ENCODE data around the gene DUSP22.

The DUSP22 gene

DNA sequence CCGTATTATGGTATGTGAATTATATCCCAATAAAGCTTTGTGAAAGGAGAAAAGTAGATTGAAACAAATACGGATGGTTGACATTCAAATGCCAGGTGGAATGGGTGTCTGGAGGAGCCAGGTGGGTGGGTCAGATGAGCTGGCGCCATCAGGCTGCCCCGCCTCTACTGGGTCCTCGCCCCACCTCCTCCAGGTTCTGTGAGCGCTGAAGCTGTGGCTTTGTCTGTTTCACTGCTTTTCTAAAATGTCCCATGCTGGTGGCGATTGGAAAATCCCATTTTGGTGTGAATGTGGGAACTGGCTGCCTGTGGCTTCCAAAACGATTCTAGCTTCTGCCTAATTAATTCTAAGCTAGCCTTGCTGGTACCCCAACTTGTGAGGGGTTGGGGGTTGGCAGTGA lies 16.5 kb downstream of the DUSP22 start:
- no peak for DNase-seq (ENCODE audit: low read depth in 2 of 2)

DNA sequence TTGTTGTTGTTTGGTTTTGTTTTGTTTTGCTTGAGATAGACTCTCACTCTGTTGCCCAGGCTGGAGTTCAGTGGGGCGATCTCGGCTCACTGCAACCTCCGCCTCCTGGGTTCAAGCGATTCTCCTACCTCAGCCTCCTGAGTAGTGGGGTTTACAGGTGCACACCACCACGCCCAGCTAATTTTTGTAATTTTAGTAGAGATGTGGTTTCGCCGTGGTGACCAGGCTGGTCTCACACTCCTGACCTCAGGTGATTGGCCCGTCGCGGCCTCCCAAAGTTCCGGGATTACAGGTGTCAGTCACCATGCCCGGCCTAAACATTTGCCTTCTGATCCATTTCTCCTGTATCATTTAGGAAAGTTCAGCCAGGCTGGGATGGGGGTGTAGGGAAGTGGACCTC lies 17.7 kb downstream of the DUSP22 start:
- DNase-seq (ENCODE audit: low read depth in 2 of 2), result no peak

DNA sequence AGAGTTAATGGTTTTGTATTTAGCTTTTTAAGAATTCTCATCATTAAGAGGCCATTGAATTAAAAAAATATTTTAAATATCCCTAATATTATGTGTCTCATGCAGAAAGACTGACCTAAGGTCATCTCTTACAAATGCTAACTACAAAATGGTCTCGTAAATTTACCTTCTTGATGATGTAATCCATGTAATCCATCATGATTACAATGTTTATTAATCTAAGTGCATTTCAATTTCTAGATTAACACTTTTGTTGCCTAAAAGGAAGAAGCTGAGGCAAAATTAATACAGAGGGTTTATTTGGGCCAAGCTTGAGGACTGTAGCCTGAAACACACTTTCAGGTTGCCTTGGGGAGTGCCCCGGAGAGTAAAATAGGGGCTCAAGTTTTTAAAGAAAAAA lies 18.4 kb downstream of the DUSP22 start:
- DNase-seq (ENCODE audit: low read depth in 2 of 2), result no peak

DNA sequence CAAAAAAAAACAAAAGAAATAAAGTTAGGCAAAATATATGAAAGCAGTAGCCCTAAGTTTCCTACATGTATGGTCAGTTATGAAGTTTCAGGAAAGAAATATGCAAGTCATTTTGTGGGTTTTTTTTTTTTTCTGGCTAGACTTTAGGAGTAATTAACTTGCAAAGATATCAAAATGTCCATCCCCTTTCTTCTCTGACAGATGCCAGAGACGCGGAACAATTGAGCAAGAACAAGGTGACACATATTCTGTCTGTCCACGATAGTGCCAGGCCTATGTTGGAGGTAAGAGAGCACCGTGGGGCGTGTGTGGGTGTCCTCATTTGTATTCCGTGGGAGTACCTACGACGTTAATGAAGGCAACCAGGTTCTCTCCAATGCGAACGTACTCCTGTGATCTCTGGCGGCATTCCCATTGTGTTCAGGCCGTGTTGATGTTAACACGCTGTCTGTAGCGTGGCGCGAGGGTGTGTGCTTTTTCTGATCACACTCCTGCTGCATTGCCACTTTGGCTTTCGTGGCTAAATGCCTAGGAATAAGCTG lies 19.5 kb downstream of the DUSP22 start:
- DNase-seq (ENCODE audit: low read depth in 2 of 2), result no peak

DNA sequence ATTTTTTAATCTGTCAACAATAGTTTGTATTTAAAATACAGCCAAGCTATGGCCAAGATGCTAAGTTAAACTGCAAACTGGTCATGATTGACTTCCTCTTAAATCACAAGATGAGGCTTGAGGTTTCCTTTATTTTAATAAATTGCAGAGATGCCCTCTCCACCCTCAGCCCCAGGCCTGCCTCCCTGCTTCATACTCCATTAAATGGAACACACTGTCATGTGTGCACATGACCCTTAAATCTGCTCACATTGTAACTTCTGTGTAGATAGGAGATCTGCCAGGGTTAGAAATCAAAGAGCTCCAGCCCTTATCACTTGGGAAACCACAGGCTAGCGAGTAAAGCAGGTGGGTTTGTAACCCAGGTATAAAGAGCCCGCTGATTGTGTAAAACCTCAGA lies 20.8 kb downstream of the DUSP22 start:
- no peak for DNase-seq (ENCODE audit: low read depth in 2 of 2)

DNA sequence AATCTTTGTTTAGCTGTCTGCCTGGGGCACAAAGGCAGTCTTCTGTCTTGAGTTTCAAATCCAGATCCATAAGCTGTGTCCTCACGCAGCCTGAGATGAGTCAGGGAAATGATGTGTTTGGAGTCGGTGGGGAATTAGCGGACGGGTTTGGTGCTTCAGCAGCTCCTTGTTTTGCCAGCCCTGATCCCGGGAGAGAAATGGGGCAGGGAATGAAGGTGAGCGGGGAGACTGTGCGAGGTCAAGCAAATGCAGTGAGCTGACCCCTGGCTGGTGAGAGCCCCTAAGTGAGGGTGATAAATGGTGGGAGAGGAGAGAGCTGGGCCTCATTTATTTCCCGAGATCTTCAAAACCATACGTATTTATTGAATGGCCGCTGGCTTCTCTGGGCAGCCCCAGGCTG lies 21.6 kb downstream of the DUSP22 start:
- DNase-seq (ENCODE audit: low read depth in 2 of 2), result no peak

DNA sequence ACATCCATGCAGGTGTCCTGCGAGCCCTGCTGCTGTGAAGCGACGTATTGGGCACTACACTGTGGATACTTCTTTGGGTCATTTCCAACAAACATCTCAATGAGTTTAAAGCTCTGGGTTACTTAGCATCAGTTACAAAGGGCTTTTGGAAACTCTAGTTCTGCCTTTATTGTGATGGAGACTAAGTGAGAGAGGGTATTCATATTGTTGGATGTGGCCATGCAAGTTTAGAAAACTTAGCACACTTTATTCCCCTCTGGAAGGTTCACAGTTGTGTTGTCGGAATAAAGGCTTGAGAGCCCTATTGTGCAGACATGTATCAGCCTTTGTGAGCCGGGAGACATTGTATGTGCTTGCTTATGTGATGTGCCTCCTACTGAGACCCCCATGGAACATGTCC lies 22.1 kb downstream of the DUSP22 start:
- DNase-seq (ENCODE audit: low read depth in 2 of 2), result no peak

DNA sequence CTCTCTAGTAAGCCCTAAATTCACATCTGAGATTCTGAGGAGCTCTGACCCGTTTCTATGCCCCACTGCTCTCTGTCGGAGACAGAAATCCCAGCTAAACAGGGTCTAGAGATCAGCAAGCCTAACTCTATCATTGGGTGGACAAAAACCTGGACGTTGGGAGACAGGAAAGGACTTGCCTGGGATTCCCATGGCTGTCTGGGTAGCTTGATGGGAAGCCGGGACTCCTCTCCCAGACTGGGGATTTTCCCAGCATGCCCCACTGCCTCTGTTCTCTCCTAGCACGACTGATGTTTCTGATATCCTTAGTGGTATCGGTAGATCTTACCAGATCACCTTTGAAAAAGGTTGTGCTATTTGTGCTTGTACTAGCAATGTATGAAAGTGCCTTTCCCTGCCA lies 22.9 kb downstream of the DUSP22 start:
- no peak for DNase-seq (ENCODE audit: low read depth in 2 of 2)

DNA sequence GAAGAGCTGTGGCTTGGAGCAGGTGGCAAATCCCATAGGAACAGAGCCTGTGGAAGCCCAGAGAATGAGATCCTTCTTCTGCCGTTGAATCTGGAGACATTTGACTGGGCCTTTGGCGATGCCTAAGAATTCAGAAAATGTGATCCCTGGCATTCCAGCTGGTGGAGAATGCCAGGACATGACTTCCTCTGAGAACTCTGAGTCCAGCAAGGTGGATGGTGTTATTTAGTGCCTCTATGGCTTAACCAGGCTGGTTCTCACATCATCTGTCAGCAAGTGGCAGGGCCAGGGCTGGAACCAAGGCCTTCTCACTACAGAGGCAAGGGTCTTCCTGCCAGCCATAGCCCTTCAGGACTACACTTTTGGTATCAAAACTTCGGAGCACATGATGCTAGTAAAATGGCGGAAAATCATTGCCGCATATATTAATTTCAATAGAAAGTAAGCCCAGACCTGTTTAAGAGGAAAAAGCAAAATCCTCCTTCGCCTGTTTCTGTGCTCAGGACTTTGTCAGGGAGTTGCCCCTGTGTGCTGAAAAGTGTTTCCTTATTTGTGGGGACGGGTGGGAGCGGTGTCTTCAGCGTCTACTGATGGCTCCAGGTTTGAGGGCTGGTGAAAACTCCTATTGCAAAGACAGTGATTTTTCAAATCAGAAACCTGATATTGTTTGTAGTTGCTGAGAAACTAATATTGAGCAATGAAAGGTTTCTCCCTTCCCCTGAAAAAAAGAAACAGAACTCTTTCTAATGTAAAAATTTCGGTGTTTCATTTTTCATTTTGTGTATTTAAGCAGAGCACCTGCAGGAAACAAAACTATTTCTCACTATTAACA lies 23.9 kb downstream of the DUSP22 start:
- no peak for DNase-seq (ENCODE audit: low read depth in 2 of 2)

DNA sequence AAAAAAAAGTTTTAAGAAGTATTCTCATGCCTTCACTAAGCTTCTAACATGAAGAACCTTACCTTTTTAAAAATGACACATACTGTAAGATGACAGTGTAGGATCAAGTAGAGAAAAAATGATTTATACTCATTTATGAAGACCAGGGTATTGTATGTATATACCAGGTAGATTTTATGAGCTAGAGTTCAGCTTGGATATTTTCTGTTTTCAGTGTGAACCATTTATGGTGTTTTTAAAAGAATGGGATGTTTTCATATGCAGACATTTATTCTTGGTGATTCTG lies 24.4 kb downstream of the DUSP22 start:
- DNase-seq (ENCODE audit: low read depth in 2 of 2), result no peak

DNA sequence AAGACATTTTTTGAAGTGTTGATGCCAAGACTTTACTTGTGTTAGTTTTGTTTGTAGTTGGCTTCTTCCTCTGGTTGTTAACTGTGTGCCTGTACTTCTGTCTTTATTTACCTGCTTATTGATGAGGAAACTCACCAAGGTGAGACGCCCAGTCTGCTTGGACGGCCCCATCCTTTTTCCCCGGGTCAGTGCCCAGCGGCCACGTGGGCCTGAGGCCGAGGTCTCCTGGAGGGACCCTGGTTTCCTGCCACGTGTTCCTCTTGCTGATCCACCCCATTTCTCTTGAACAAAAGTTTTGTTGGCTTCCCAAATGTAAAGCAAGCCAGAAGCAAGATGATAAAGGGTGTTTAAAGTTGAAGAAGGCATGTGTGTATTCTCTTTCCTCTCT lies 24.8 kb downstream of the DUSP22 start:
- no peak for DNase-seq (ENCODE audit: low read depth in 2 of 2)

DNA sequence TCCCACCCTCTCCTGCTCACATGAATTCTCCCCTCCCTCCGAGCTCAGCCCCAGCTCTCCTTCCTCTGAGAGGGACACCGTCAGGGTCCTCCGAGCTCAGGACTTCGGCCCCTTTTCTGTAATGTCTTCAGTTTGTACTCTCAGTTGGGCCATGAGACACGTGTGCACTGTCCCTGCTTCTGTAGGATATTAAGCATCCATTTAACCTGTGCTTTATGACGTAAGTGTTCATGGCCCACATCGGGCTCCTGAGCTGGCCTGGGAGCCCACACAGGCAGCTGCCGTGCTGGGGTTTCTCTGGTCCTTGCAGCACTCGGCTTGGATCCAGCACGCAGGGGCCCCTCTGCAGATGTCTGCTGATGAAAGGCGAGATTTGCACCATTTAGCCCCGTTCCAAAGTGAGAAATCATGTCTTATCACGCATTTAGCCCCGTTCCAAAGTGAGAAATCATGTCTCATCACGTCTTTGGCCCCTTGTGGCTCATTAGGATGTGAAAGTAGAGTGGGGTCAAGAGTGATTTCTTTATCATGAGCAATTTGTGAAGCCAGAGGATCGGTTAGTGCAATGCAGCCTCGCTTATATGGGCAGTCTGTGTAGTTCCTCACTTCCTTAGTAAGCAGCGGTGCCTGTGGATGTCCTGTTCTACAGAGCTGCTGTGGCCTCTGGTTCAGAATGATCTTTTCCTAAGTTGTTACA lies 25.3 kb downstream of the DUSP22 start:
- DNase-seq (ENCODE audit: low read depth in 2 of 2), result no peak

DNA sequence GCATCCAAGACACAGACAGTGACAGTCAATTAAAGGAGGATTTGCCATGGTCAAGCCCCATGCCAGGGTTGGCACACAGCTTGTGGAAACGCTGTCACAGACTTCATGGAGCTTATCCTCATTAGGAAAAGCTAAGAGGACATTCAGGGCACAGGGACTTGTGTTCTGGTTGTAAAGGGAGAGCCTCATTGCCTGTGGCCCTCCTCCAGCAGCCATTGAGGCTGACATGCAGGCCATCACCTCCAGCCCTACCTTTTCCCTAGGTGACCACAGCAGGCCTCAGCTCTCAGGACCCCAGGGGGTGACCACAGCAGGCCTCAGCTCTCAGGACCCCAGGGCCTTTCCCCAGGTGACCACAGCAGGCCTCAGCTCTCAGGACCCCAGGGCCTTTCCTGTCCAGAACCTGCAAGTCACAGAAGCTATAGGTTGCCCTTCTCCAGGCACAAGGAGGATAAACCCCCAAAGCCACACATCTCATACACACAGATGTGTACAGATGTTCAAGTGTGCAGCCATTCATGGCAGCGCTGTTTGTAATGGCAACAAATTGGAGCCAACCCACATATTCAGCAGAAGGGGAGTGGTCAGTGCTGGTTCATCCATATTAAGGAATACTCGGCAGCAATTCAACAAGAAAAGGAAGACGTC lies 26.1 kb downstream of the DUSP22 start:
- no peak for DNase-seq (ENCODE audit: low read depth in 2 of 2)

DNA sequence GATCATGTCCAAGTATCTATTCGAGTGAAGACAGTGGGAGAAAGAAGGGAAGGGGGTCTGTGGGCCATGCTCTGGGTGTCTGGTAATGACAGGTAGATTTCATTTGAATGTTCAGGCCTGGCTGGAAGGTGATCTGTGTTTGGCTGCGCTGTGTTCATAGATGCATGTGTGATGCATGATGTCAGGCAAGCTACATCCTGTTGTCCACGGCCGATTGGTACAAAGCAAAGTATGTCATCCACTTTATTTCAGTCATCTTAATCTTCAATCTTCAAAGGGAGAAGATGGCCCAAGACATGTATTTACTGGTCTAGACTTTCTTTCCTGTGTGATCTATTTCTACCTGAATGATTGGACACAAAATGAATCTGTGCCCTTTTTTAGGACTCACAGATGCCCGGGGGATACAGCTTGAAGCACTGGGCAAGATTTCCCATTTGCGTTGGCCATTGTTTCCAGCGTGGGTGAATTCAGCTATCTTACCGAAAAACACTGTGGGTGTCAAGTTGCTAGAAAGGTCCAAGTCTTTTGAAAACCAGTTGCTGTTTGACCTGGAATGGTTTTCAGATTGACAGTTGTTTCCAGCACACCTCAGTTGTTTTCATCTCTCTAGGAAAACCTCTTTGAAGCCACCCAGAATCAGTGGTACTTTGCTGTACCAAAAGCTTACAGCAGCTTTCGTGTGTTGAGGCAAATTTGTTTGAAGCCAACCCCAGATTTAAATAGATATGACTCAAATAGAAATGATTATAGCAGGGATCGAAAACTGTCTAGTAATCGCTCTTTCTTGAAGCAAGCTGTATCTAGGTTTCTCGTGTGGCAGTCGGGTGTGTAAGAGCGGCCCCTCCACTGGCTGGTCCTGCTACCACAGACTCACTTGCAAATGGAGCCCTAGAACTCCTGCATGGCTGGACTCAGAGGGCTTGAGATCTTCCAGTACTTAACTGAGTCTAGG lies 27.2 kb downstream of the DUSP22 start:
- no peak for DNase-seq (ENCODE audit: low read depth in 2 of 2)

DNA sequence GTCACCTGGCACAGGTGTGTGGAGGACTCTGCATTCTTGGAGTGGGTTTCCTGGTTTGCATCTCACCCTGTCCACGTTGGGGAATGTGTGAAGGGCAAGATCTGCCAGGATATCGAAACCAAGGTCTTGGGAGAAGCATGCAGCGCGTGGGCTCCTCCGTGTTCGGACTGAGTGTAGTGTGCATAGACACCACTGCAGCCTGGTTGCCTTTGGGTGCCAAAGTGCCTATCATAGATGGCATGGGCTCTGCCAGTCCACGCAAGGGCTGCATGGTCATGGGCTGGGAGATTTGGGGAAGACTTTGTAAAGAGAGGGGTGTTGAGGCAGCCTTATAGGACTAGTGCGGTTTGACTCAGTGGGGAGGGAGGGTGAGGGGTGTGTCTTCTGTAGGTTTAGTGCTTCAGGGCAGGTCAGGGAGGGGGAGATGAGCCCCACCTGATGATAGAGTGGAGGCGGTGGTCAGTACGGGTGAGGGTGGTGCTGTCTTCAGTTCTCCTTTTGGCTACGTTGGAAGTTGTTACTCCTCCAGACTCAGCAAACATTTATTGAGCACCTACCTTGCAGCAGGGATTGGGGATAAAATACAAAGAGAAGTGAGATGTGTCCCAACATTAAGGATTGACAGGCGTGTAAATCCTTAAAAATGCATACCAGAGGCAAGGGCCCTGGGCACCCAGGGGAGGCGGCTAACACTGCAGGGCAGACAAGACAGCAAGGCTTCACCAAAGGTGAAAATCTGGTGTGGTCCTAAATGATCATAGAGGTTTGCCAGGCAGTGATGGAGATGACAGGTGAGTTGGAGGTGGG lies 28.3 kb downstream of the DUSP22 start:
- DNase-seq (ENCODE audit: low read depth in 2 of 2), result no peak

DNA sequence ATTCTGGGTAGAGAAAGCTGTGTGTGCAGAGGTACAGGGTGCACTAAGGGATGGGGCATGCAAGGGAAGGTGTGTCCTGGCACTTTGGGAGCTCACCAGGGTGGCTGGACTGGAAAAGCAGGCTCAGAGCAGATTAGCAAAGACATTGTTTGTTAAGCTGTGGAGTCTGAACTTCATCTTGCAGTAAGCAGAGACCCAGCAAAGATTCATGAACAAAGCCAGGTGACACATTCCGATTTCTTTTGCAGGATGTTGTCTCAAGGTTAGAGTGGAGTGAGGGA lies 28.8 kb downstream of the DUSP22 start:
- DNase-seq (ENCODE audit: low read depth in 2 of 2), result no peak

DNA sequence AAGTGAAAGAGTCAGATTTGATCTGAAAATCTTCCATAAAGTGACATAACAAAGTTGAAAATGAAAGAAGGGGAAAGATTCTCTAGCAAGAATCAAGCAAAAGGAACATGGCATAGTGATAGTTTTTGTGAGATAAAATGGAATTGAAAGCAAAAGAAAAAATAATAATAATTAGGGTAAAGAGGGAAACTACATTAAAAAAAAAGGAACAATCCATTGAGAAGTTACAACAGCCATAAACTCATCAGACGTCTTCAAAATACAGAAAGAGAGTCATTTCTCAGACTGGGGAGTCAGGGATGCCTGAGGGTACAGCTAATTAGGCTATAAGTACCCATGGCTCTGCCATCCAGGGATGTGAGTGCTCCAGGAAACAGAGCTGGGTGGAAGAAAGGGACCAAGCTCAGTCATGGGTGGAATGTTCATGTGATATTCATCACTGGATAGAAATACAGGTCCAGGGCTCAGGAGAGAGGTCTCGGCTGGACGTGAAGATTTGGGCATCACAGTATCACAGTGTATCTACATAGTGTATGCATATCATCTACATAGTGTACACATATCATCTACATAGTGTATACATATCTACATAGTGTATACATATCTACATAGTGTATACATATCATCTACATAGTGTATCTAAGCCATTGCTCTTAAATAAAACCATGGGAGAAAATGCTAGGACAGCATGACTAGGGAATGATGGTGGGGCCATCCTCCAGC lies 29.4 kb downstream of the DUSP22 start:
- no peak for DNase-seq (ENCODE audit: low read depth in 2 of 2)

DNA sequence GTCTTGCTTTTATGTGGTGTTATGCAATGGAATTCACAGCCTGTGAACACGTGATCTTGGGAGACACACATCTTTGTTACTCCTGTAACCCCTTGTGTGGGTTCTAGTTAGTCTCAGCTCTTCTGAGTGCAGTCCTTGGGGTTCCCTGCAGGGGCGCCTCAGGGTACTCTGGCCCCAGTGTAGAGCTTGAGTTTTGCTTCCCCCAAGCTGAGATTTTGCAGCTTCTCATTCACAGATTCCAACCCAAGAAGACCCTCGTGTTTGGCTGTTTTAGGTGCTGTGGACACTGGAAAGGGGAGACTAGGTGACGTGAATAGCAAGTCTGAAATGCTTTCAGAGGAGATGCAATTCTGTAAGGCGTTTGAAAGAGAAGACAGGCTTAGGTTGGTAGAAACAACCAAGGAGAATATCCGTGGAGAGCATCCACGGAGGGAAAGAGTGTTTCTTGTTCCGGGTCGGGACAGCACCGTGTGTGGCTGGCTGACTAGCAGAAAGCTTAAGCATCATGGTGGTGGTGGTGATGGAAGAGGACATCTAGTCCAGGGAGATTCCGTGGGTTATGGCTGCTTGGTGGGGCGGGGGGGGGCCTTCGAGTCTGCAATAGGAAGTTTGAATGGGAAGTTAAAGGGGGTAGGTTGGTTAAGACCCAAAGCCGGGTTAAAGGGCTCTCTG lies 30.1 kb downstream of the DUSP22 start:
- no peak for DNase-seq (ENCODE audit: low read depth in 2 of 2)

DNA sequence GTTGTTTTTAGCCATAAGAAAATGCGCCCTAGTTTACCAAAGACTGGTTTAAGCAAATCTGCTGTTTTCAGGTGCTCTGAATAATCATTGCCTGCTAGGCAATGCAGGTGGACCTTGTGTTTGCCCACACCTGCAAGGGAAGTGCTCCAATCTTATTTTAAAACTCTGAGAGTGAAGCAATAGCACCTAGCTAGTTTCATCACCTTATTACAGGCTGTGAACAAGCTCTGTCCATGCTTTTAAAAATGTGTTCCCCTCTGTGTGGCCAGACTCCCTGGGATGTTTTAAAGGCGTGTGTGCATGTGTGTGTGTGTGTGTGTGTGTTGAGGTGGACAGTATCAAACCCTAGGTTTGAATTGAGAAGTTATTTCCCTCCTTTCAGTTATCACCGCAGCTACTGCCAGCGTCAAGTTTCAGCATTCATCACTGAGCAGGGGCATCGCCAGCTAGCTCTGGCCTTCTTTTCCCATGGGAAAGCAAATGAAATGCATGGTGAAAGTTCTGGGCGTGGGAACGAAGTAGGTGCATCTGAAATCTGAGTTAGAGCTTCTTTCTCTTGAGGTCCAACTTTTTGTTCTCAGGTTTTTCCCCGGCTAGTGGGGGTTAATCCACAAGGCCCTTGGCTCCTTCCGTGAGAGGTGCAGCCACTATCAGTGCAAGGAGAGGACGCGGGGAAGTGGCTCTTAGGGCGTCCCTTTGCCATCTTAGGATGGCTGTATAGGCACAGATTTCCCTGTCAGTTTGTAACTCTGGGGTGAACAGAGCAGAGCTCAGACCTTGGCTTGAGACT lies 30.8 kb downstream of the DUSP22 start:
- DNase-seq (ENCODE audit: low read depth in 2 of 2), result no peak

Measured in stimulated activated CD8-positive, alpha-beta memory T cell treated with anti-CD3 and anti-CD28 coated beads, Interleukin-2, amount 100 ng/mL, for 1 hour (primary cell).